ENCODE results near the gene WDR75. TPM values are rescaled to one million over a fixed set of nuclear protein-coding genes. Genes with fewer than 3 reads are reported as not detected.

Gene WDR75
- total and polyA plus RNA-seq, 2 donors = 20.4 to 85.1 TPM

DNA sequence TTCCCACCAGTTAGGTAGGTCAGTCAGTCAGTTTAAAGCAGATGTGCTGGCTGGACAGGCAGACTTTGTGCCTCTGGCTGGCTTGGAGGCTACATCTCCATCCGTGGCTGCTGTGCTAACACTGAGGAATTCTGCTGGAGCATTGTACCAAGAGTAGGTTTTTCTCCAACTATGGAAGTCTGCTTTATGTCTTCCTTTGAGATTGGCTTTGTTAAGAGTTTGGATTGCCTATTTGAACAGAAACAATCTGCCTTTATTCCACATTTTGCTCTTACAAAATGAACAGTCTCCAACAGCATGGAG is 46.7 kb downstream of the WDR75 start:
- no peaks in the 10 kb centered on the region for H3K4me1 ChIP-seq (ENCODE audit: insufficient read depth)
- DNase-seq (ENCODE audit: extremely low spot score) = no peak
- WGBS = 29% methylated on average over 1 of the region's 1 CpG

DNA sequence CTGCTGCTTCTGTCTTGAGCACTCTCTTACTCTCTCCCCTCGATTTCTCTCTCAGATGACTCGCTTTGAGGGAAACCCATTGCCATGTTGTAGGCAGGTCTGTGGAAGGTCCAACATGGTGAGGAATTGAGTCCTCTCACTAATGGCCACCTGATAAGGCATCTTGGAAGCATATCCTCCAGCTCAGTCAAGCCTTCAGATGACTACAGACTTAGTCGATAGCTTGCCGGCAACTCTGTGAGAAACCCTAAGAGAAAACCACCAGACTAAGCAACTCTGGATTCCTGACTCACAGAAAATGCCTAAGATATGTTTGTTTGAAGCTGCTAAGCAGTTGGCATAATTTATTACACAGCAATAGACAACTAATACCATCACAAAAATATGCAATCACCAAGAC is 51.2 kb downstream of the WDR75 start:
- Histone ChIP-seq H3K4me3 (ENCODE audit: low read depth, low read length) (no peak overlapping the region), H3K36me3 (ENCODE audit: insufficient read depth) (no peaks in the 10 kb centered on the region), H3K27ac (ENCODE audit: low read depth) (no peak overlapping the region), H3K4me1 (ENCODE audit: insufficient read depth) (no peaks in the 10 kb centered on the region)
- 97% methylated on average over 4 of the region's 4 CpGs for WGBS
- DNase-seq (ENCODE audit: extremely low spot score) = no peak

More for the DNA sequence above, 46.7 kb downstream of the WDR75 start:
- Histone ChIP-seq H3K36me3 (ENCODE audit: insufficient read depth) (no peaks in the 10 kb centered on the region), H3K4me3 (ENCODE audit: low read depth, low read length) (no peak overlapping the region), H3K27ac (ENCODE audit: low read depth) (no peak overlapping the region)

DNA sequence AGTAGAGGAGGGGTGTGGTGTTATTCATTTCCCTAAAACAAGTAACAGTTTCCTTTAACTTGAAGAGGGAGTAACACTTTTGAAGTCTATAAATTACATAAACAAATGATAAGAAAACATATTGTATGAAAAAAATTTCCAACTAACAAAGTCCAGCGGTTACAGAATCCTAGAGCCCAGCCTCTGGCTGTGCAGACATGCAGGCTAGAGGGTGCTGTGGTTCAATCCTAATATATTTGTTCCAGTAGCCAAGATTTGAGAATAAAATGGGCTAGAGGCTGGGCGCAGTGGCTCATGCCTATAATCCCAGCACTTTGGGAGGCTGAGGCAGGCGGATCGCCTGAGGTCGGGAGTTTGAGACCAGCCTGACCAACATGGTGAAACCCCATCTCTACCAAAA is 56.9 kb downstream of the WDR75 start:
- Histone ChIP-seq H3K36me3 (ENCODE audit: insufficient read depth) (no peaks in the 10 kb centered on the region), H3K4me3 (ENCODE audit: low read depth, low read length) (no peak overlapping the region), H3K27ac (ENCODE audit: low read depth) (no peak overlapping the region), H3K4me1 (ENCODE audit: insufficient read depth) (no peaks in the 10 kb centered on the region)
- no peak for DNase-seq (ENCODE audit: extremely low spot score)
- 71% methylated on average over 5 of the region's 5 CpGs for WGBS

DNA sequence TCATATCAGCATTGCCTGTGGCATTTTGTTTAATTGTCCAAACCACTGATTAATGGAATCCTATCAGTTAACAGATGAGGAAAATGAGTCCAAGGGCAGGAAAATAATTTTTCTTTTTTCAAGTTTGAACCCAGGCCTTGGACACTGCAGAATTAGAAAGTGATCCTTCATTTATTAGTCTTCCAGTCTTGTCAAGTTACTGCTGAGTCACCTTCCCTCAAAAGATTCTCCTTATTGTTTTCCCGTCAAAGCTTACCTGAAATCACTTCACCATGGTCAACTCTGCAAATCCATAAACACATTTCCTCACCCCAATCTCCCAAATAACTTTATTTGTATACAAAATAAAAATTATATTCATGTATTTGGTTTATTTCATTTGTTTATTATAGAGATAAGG is 57.9 kb downstream of the WDR75 start:
- Histone ChIP-seq H3K36me3 (ENCODE audit: insufficient read depth) (no peaks in the 10 kb centered on the region), H3K4me1 (ENCODE audit: insufficient read depth) (no peaks in the 10 kb centered on the region), H3K27ac (ENCODE audit: low read depth) (no peak overlapping the region), H3K4me3 (ENCODE audit: low read depth, low read length) (no peak overlapping the region)
- no peak for DNase-seq (ENCODE audit: extremely low spot score)
- WGBS = 96% methylated on average over 1 of the region's 1 CpG

DNA sequence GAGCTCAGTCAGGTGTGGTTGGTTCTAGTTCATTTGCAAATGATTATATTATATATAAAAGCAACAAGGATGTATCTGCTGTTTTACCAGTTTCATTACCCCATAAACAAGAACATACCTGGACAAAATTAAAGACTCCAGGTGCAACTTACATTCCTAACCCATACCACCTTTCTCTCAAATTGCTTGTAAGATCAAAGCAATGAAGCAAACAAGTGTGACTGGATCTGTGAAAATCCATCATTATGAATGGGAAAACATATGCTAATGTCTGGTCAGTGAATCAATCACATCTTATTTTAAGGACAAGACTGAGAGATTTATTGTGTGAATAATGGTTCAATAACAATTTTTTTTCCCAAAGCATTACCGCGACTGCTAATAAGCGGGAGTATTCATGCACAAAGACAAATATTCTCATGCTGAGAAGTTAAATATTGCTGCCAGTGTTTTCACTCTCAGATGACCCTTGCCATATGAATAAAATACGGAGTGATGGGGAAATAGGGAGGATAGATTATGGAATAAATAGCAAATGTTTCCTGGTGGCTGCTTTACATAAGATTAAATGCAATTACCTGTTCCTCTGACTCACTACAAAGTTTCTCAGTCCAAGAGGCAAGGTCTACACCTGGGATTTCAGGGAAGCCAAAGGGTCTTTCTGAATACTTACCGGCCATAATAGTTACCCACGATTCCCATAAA is 59.3 kb downstream of the WDR75 start:
- Histone ChIP-seq H3K4me1 (ENCODE audit: insufficient read depth) (no peaks in the 10 kb centered on the region), H3K4me3 (ENCODE audit: low read depth, low read length) (no peak overlapping the region), H3K36me3 (ENCODE audit: insufficient read depth) (no peaks in the 10 kb centered on the region), H3K27ac (ENCODE audit: low read depth) (no peak overlapping the region)
- no peak for DNase-seq (ENCODE audit: extremely low spot score)
- 86% methylated on average over 6 of the region's 6 CpGs for whole genome bisulfite sequencing

DNA sequence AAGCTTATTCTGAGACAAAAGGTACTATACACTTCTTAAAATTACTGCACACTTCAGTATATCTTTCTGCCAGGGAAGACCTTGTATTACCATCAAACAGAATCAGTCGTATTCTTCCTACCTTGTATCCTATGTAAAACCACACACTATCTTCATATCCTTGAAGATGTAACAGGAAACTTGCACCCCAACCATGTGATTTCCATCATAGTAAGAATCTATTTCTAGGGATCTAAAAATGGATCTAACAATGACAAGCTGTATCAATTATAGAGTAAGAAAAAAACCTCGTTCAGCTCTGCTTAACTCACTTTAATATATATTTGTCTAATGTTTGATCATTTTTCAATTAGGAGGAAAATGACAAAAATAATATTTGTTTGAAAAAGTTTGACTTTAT is 60.2 kb downstream of the WDR75 start:
- no peak overlapping the region for H3K4me3 ChIP-seq (ENCODE audit: low read depth, low read length)
- no peak for DNase-seq (ENCODE audit: extremely low spot score)

DNA sequence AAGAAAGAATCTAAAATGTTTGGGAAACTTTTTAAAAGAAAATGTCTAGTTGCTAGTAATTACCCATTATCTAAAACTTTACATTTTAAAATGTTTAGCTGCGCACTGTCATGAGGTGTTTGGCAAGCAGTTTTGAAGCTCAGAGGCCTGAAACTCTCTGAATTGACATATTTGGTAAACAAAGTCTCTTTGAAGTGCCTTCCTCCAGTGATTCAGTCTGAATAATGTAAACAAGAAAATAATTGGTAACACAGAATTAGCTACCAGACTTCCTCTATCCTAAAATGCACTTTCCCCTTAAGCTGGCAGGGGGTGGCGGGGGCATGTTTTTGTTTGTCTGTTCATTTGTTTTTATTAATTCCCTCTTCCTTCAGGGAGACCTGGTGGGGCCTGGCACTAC is 61.4 kb downstream of the WDR75 start:
- H3K36me3 ChIP-seq (ENCODE audit: insufficient read depth) = no peaks in the 10 kb centered on the region
- H3K4me1 ChIP-seq (ENCODE audit: insufficient read depth) = no peaks in the 10 kb centered on the region
- no peak overlapping the region for H3K27ac ChIP-seq (ENCODE audit: low read depth)
- 72% methylated on average over 2 of the region's 2 CpGs for WGBS
- DNase-seq (ENCODE audit: extremely low spot score) = no peak
- H3K4me3 ChIP-seq (ENCODE audit: low read depth, low read length) = no peak overlapping the region

More for the DNA sequence above, 60.2 kb downstream of the WDR75 start:
- WGBS = 85% methylated on average over 2 of the region's 2 CpGs
- no peak overlapping the region for H3K27ac ChIP-seq (ENCODE audit: low read depth)
- H3K36me3 ChIP-seq (ENCODE audit: insufficient read depth) = no peaks in the 10 kb centered on the region
- no peaks in the 10 kb centered on the region for H3K4me1 ChIP-seq (ENCODE audit: insufficient read depth)

DNA sequence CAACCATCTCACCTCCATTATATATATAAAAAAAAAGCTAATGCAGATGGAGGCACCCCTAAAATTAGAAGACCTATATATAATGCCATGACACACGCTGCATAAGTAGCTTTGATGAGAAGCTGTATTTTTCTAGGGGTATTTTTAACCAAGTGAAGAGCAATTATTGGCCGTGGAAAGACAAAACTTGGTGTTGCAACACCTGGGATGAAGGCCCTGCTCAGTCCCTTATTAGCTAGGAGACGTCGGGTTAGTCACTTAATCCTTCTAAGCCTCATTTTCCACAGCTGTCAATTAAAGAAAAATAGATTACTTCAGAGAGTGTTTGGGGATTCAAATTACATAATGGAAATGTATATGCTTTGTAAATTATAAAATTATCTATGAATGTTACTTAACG is 63.0 kb downstream of the WDR75 start:
- WGBS = 87% methylated on average over 5 of the region's 5 CpGs

DNA sequence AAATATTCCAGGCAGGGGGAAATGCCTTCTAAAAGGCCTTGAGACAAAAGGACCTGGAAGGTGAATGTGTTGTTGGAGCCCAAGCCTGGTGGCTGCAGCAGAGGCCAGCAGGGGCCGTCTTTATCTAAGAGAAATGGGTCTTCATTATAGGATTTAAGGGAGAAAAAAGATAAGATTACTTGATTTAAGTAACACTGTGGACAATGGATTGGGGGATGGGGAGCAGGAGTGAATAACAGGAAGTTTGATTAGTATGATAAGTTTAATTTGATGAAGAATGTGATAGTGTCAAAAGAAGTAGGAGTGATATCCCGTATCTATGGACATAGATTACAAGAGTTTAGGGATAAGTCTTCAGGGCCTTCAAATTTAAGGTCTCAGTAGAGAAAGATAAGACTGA is 64.2 kb downstream of the WDR75 start:
- no peak overlapping the region for H3K4me3 ChIP-seq (ENCODE audit: low read depth, low read length)
- no peaks in the 10 kb centered on the region for H3K36me3 ChIP-seq (ENCODE audit: insufficient read depth)
- WGBS = 79% methylated on average over 2 of the region's 2 CpGs
- no peak overlapping the region for H3K27ac ChIP-seq (ENCODE audit: low read depth)
- no peaks in the 10 kb centered on the region for H3K4me1 ChIP-seq (ENCODE audit: insufficient read depth)
- no peak for DNase-seq (ENCODE audit: extremely low spot score)

More for the DNA sequence above, 63.0 kb downstream of the WDR75 start:
- H3K4me3 ChIP-seq (ENCODE audit: low read depth, low read length) = no peak overlapping the region
- no peak overlapping the region for H3K27ac ChIP-seq (ENCODE audit: low read depth)
- H3K4me1 ChIP-seq (ENCODE audit: insufficient read depth) = no peaks in the 10 kb centered on the region
- H3K36me3 ChIP-seq (ENCODE audit: insufficient read depth) = no peaks in the 10 kb centered on the region
- DNase-seq (ENCODE audit: extremely low spot score) = no peak

DNA sequence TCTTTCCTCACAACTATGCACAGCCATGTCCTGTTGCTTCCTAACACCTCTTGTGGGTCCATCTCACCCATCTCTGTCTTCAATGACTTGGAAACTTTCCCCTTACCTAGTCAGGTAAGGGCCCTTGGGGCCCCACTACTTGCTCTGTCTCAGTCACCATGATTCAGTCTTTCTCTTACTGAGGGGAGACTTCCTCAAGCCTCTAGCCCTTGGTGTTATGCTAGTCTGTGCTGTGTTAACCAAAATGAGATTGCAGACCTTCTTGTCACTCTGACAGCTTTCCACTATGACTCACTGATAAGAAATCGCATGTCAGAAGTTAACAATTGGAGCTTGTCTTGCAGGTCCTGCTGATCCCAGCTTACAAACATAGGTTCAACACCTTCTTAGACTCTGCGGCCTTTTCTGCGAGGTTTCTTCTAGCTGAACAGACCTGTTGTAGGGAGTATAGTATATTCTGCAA is 65.3 kb downstream of the WDR75 start:
- no peaks in the 10 kb centered on the region for H3K36me3 ChIP-seq (ENCODE audit: insufficient read depth)
- no peak for DNase-seq (ENCODE audit: extremely low spot score)
- no peak overlapping the region for H3K27ac ChIP-seq (ENCODE audit: low read depth)
- WGBS = 76% methylated on average over 3 of the region's 3 CpGs
- no peaks in the 10 kb centered on the region for H3K4me1 ChIP-seq (ENCODE audit: insufficient read depth)
- no peak overlapping the region for H3K4me3 ChIP-seq (ENCODE audit: low read depth, low read length)

DNA sequence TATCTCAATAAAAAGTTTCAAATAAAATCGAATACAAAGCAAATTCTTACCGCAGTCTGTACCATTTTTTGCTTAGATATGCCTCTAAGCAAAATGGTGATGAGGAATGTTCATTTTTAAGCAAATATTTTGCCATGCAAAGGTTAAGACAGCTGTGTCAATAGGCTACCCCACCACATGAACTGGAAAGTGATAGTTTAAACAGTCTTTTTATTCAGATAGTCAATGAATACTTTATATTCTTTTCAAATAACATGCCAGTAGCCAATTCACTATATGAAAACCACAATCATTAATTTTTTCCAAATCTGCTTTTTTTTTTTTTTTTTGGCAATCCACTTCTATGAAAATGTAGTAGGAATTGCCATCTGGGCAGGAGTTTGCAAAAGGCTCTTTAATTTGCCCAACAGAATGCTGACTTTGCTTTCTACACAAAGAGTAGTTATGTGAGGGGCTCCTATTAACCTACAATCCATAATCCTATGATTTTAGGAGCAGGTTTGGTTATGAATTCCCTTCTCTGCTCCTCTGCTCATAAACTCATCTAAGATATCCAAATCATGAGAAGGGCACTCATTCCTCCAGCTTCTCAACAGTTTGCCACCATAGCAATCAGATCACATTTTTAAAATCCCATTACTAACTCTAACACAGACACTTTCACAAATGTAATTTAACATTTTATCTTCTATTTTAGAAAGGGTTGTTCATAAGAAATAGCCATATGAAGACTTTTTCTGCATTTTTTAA is 70.1 kb downstream of the WDR75 start:
- no peak overlapping the region for H3K27ac ChIP-seq (ENCODE audit: low read depth)
- no peaks in the 10 kb centered on the region for H3K4me1 ChIP-seq (ENCODE audit: insufficient read depth)
- H3K36me3 ChIP-seq (ENCODE audit: insufficient read depth) = no peaks in the 10 kb centered on the region
- no peak for DNase-seq (ENCODE audit: extremely low spot score)
- 93% methylated on average over 2 of the region's 2 CpGs for WGBS
- no peak overlapping the region for H3K4me3 ChIP-seq (ENCODE audit: low read depth, low read length)

DNA sequence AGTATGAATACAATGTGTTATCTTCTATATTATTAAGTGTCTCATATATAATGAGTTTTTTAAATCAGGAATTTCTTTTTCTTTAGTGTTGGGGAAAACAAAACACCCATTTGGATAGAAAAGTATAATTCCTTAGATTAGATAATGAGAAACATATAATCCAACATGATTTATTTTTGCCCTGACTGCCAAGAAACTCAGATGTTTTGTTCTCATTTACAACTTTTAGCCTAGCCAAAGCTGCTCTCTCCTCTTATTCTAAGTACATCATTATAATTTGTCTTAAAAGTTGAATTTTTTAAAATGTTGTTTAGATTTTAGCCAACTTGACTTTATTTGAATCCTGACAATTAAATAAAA is 70.7 kb downstream of the WDR75 start:
- Histone ChIP-seq H3K36me3 (ENCODE audit: insufficient read depth) (no peaks in the 10 kb centered on the region), H3K4me3 (ENCODE audit: low read depth, low read length) (no peak overlapping the region), H3K4me1 (ENCODE audit: insufficient read depth) (no peaks in the 10 kb centered on the region), H3K27ac (ENCODE audit: low read depth) (no peak overlapping the region)
- DNase-seq (ENCODE audit: extremely low spot score) = no peak

DNA sequence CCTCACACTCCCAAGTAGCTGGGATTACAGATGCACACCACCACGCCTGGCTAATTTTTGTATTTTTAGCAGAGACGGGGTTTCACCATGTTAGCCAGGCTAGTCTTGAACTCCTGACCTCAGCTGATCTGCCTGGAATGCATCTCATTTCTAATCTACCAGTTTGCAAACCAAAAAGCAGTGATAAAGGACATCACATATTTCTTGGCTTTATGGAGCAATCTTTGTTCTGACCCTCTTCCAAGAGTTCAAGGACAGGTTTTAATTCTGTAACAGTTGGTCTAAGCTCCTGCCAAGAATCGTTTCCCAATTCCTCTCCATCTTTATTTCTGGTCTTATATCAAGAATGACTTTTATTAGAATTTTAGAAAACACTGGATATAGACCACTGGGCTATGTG is 71.6 kb downstream of the WDR75 start:
- WGBS = 45% methylated on average over 3 of the region's 3 CpGs
- Histone ChIP-seq H3K36me3 (ENCODE audit: insufficient read depth) (no peaks in the 10 kb centered on the region), H3K27ac (ENCODE audit: low read depth) (no peak overlapping the region), H3K4me3 (ENCODE audit: low read depth, low read length) (no peak overlapping the region), H3K4me1 (ENCODE audit: insufficient read depth) (no peaks in the 10 kb centered on the region)
- DNase-seq (ENCODE audit: extremely low spot score) = no peak

DNA sequence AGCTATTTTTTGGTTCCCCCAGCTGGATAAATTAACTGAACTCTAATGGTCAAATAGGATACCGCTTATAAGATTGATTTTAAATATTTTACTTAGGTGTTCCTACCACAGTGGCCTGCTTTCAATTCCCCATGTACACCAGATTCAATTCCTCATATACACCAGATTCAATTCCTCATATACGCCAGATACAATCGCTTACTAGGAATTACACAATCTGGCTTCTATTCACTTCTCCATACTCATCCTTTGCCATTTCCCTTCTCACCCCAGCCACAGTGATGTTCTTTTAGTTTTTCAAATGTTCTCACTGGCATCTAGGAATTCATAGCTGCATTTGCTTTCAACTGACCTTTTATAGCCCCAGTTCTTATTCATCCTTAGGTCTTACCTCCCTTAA is 72.8 kb downstream of the WDR75 start:
- Histone ChIP-seq H3K4me1 (ENCODE audit: insufficient read depth) (no peaks in the 10 kb centered on the region), H3K4me3 (ENCODE audit: low read depth, low read length) (no peak overlapping the region), H3K36me3 (ENCODE audit: insufficient read depth) (no peaks in the 10 kb centered on the region), H3K27ac (ENCODE audit: low read depth) (no peak overlapping the region)
- 93% methylated on average over 3 of the region's 3 CpGs for WGBS
- no peak for DNase-seq (ENCODE audit: extremely low spot score)

Data from urinary bladder (tissue), 4 donors.